RWPE2 (cell line): ENCODE measurements around the gene SRBD1.

Source experiments
- ATAC-seq: fragments of 200-7000 bp; cut with Tn5 transposase; 3 replicates; pipeline ENCODE4 v1.9.1; 2021; ENCODE audit warnings: low read depth
- DNase-seq: peaks from one replicate; pipeline ENCODE4 v3.0.0-alpha.2; 2020; ENCODE audit warnings: low spot score
- H3K27ac ChIP-seq: fragments of 450-650 bp; 2 replicates; pipeline ENCODE4 v1.5.1; 2017; ENCODE audit warnings: mild to moderate bottlenecking; ENCODE audit not compliant: poor library complexity, severe bottlenecking
- H3K27me3 ChIP-seq: fragments of 250-450 bp; sonication (Bioruptor Pico); 2 replicates; pipeline ENCODE4 v1.5.1; 2021; ENCODE audit warnings: mild to moderate bottlenecking, moderate library complexity; ENCODE audit not compliant: insufficient read depth, poor library complexity, severe bottlenecking
- H3K36me3 ChIP-seq: fragments of 250-450 bp; sonication (Bioruptor Pico); 2 replicates; pipeline ENCODE4 v1.5.1; 2020; ENCODE audit warnings: low read depth, mild to moderate bottlenecking, moderate library complexity
- H3K4me1 ChIP-seq: fragments of 250-450 bp; sonication (Bioruptor Pico); 2 replicates; pipeline ENCODE4 v1.5.1; 2021; ENCODE audit warnings: mild to moderate bottlenecking, moderate library complexity; ENCODE audit not compliant: insufficient read depth, poor library complexity, severe bottlenecking
- H3K4me3 ChIP-seq: fragments of 250-450 bp; sonication (Bioruptor Pico); 2 replicates; pipeline ENCODE4 v1.5.1; 2021; ENCODE audit warnings: mild to moderate bottlenecking, moderate library complexity; ENCODE audit not compliant: severe bottlenecking
- H3K9me3 ChIP-seq: fragments of 250-450 bp; sonication (Bioruptor Pico); 2 replicates; pipeline ENCODE4 v1.5.1; 2021; ENCODE audit warnings: mild to moderate bottlenecking, moderate library complexity; ENCODE audit not compliant: severe bottlenecking
- TF ChIP-seq, protein P1 (sequence below): fragments of 450-650 bp; IDR thresholded peaks from one replicate; pipeline ENCODE4 v1.5.1; 2017; ENCODE audit warnings: mild to moderate bottlenecking, moderate library complexity; ENCODE audit not compliant: poor library complexity, severe bottlenecking

SRBD1 gene

DNA sequence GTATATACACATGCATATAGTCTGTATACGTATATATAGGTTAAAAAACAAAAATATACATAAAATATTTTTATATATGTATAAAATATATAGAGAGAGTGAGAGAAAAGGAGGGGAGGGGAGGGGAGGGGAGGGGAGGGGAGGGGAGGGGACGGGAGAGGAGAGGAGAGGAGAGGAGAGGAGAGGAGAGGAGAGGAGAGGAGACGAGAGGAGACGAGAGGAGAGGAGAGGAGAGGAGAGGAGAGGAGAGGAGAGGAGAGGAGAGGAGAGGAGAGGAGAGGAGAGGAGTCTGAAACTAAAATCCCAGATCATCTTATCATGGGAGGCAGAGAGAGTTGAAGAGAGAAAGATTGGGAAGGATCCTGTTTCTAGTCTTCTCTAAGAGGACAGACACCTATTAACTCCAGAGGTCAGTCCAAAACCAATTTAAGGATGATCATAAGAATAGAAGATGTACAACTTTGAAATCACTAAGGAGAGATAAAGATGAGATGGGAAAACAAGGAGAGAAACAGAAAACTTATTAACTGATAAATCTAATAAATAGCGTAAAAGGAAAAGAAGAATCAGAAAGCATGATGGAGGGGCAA lies 195.4 kb downstream of the SRBD1 start:
- H3K27ac ChIP-seq: no peak overlapping the region
- no peaks in the 10 kb centered on the region for H3K27me3 ChIP-seq
- TF ChIP-seq, protein P1, sequence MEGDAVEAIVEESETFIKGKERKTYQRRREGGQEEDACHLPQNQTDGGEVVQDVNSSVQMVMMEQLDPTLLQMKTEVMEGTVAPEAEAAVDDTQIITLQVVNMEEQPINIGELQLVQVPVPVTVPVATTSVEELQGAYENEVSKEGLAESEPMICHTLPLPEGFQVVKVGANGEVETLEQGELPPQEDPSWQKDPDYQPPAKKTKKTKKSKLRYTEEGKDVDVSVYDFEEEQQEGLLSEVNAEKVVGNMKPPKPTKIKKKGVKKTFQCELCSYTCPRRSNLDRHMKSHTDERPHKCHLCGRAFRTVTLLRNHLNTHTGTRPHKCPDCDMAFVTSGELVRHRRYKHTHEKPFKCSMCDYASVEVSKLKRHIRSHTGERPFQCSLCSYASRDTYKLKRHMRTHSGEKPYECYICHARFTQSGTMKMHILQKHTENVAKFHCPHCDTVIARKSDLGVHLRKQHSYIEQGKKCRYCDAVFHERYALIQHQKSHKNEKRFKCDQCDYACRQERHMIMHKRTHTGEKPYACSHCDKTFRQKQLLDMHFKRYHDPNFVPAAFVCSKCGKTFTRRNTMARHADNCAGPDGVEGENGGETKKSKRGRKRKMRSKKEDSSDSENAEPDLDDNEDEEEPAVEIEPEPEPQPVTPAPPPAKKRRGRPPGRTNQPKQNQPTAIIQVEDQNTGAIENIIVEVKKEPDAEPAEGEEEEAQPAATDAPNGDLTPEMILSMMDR: no peak
- DNase-seq (no peak), ATAC-seq (no peak)
- H3K4me3 ChIP-seq: no peak overlapping the region
- no peaks in the 10 kb centered on the region for H3K4me1 ChIP-seq
- peaks cover 33% of the 10 kb centered on the region for H3K36me3 ChIP-seq
- no peaks in the 10 kb centered on the region for H3K9me3 ChIP-seq

DNA sequence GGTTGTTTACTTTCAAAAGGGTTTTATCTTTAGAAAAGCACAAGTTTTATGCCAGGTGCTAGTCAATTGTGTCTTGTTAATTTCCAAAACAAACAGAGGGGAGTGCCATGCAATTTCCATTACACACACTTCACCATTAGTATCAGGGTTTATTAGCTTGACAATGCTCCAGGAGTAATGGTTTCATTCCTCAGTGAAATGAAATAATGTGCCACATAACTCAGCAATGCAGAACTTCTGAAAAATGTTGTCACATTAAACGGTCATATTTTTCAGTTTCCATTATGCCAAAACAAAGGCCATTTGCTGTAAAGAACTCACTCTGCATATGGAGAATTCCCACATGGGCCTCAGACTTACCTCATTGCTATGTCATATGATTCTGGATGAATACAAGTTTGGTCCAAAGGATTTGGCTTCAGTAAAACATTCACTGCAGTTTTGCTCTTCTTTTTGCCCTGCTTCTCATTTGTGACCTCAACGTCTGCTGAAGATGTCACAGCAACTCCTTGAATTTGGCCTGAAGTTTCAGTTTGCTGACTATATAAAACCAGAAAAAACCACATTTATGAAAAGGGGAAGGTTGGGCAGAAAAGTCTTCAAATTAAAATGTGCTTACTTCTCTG lies 198.2 kb downstream of the SRBD1 start:
- DNase-seq (no peak), ATAC-seq (no peak)
- TF ChIP-seq, protein P1: no peak
- Histone ChIP-seq H3K27ac (no peak overlapping the region), H3K36me3 (peaks cover 20% of the 10 kb centered on the region), H3K9me3 (no peaks in the 10 kb centered on the region), H3K27me3 (no peaks in the 10 kb centered on the region), H3K4me3 (no peak overlapping the region), H3K4me1 (no peaks in the 10 kb centered on the region)

DNA sequence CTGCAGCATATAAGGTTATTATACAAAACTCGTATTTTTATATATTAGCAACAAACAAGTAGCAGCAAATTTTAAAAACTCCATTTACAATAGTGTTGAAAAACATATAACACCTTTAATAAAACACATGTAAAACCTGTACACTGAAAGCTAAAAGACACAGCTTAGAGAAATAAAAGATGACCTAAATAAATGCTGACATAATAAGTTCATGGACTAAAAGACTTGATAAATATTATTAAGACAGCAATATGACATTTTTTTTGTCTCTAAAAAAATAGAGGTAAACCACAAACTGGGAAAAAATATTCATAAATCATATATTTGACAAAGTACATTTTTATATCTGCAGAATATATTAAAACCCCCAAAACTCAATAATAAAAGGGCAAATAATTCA lies 201.4 kb downstream of the SRBD1 start:
- Histone ChIP-seq H3K4me1 (no peaks in the 10 kb centered on the region), H3K9me3 (no peaks in the 10 kb centered on the region), H3K4me3 (no peak overlapping the region), H3K27me3 (no peaks in the 10 kb centered on the region), H3K27ac (no peak overlapping the region), H3K36me3 (peaks cover 20% of the 10 kb centered on the region)
- TF ChIP-seq, protein P1: no peak
- DNase-seq (no peak), ATAC-seq (no peak)

DNA sequence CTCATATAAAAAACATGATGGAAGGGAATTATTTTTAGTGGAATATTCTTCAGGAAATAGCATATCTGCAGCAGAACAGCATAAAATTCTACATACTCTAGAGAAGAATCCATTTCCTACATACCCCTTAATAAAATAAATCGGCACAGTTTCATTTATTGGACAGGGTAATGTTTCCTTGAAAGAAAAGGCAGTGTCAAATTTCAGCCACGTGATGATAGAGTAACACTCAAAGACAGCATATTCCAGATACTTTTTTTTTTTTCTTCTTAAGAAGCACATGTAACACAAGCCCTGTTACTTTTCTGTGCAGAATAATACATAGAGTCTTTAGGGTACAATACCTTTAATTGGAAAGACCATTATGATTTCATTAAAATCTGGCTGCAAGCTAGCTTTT lies 204.4 kb downstream of the SRBD1 start:
- Histone ChIP-seq H3K27me3 (no peaks in the 10 kb centered on the region), H3K27ac (no peak overlapping the region), H3K4me3 (no peak overlapping the region), H3K9me3 (no peaks in the 10 kb centered on the region), H3K4me1 (no peaks in the 10 kb centered on the region), H3K36me3 (peaks cover 6% of the 10 kb centered on the region; the same call in 1 of the 2 replicates)
- TF ChIP-seq, protein P1: no peak
- ATAC-seq (no peak), DNase-seq (no peak)

DNA sequence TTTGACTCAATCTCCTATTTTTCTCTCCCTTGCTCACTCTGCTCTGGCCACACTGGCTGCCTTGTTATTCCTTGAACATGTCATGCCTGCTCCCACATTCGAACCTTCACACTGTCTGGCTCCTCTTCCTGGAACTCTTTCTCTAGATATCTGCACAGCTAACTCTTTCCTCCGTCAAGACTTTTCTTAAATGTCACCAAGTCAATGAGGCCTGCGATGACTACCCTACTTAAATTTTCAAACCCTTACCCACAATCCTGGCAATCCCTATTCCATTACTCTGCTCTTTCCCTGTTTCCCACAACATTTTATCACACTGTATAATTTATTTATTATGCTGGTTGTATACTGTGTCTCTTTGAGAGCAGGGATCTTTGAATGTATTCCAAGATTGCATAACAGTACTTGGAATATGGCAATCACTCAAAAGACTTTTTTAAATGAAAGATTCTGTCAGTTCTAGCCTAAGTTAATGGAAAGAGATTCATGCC lies 206.2 kb downstream of the SRBD1 start:
- ATAC-seq (no peak), DNase-seq (no peak)

More for the DNA sequence above, 206.2 kb downstream of the SRBD1 start:
- no peaks in the 10 kb centered on the region for H3K9me3 ChIP-seq
- no peaks in the 10 kb centered on the region for H3K27me3 ChIP-seq
- no peak overlapping the region for H3K4me3 ChIP-seq
- TF ChIP-seq, protein P1: no peak
- H3K36me3 ChIP-seq: no peaks in the 10 kb centered on the region
- no peaks in the 10 kb centered on the region for H3K4me1 ChIP-seq
- no peak overlapping the region for H3K27ac ChIP-seq
